Astrocyte (in vitro differentiated cells and primary cell): ENCODE measurements around the gene CPXM1.

Experiments used
- CTCF ChIP-seq: IDR thresholded peaks from 2 replicates; pipeline ENCODE4 v1.5.1; 2011; ENCODE audit warnings: low read depth, mild to moderate bottlenecking, inconsistent platforms, low read length, moderate library complexity; ENCODE audit not compliant: insufficient read depth
- EZH2 ChIP-seq: IDR thresholded peaks from 2 replicates; pipeline ENCODE4 v1.6.1; 2012; ENCODE audit warnings: mild to moderate bottlenecking, low read length, inconsistent platforms; ENCODE audit not compliant: insufficient read depth

- no peak for TF ChIP-seq CTCF
- TF ChIP-seq EZH2 = no peak
These were observed 46.9 kb downstream of the CPXM1 start for GRCh38 chr20:2753461-2754040.
